GM12873 (cell line): ENCODE data around the gene CYP3A4.

ENCODE experiments used
- TF ChIP-seq, protein P1 (sequence below): IDR thresholded peaks from 2 replicates; pipeline ENCODE4 v1.5.1; 2012; ENCODE audit warnings: low read depth, mild to moderate bottlenecking, moderate library complexity, low read length, control low read depth; ENCODE audit not compliant: insufficient read depth; ENCODE audit errors: missing control alignments

CYP3A4 gene

DNA sequence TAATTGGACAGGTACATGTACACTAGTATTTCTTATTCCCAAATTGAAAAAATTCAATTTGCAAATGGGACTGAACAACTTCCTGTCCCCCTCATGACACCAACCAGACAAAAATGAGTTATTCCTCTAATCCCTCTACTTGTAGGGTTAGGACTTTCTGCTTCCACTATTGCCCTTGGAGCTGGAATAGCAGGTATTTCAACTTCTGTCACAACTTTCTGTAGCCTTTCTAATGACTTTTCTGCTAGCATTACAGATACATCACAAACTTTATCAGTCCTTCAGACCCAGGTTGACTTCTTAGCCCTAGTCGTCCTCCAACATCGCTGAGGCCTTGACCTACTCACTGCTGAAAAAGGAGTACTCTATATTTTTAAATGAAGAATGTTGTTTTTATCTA lies 55.4 kb downstream of the CYP3A4 start:
- TF ChIP-seq, protein P1, sequence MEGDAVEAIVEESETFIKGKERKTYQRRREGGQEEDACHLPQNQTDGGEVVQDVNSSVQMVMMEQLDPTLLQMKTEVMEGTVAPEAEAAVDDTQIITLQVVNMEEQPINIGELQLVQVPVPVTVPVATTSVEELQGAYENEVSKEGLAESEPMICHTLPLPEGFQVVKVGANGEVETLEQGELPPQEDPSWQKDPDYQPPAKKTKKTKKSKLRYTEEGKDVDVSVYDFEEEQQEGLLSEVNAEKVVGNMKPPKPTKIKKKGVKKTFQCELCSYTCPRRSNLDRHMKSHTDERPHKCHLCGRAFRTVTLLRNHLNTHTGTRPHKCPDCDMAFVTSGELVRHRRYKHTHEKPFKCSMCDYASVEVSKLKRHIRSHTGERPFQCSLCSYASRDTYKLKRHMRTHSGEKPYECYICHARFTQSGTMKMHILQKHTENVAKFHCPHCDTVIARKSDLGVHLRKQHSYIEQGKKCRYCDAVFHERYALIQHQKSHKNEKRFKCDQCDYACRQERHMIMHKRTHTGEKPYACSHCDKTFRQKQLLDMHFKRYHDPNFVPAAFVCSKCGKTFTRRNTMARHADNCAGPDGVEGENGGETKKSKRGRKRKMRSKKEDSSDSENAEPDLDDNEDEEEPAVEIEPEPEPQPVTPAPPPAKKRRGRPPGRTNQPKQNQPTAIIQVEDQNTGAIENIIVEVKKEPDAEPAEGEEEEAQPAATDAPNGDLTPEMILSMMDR = no peak

DNA sequence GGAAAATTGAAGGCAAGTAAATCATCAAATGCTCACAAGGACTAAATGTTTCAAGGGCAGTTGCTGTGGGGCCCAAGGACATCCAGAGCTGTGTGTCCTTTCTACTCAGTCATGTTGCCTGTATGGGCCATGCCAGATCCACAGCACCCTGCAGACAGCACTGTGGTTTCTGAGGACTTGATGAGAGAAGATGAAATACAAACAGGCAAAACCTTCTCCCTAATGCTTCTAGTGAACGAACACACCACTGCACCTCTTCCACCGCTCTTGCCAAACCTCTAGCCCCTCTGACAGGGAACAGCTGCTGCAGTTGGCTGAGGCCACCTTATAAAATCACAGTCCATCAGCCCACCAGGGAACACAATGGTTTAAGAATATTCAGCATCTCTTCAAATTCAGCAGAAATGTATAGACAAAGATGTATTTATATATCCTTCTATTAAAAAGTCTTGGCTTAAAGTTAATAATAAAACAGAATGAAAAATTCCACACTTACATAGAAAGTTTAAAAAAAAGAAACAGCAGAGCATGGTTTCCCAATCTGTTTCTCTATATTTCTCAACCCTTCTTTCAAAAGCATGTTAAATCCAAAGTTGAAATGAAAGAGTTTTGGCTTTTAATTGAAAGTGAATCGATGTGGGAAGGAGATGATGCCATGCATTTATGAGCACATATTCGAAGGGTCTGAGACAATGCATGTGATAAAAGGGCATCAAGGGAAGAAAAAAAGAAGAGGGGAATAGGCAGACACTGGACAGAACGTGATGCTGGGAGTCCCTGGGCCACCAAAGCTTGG lies 63.0 kb downstream of the CYP3A4 start:
- TF ChIP-seq, protein P1 = no peak

DNA sequence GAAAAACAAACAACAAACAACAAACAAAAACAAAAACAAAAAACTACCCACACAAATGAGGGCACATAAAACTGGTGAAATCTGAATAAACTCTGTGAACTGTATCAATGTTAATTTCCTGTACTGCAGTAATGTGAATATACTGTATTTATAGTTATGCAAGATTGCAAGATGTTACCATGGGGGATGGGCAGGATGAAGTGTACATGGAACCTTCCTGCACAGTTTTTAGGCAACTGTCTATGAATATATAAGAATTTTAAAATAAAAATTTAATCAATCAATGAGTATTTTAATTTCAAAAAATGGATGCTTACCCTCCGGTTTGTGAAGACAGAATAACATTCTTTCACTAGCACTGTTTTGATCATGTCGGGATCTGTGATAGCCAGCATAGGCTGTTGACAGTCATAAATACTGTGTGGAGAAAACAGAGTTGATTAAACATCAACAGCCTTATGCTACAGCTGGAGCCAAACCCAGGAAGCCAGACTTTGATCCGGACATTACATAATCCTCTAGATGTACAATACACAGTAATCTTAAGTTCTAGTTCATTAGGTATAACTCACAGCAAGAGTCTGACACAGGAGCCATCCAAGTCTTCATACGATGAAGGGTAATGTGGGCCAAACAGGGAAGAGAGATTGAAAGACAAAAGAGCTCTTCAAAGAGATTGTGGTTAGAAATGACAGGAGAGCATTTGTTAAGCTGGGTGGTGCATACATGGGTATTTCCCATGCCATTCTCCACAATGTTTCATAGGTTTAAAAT lies 63.8 kb downstream of the CYP3A4 start:
- TF ChIP-seq, protein P1 = no peak

DNA sequence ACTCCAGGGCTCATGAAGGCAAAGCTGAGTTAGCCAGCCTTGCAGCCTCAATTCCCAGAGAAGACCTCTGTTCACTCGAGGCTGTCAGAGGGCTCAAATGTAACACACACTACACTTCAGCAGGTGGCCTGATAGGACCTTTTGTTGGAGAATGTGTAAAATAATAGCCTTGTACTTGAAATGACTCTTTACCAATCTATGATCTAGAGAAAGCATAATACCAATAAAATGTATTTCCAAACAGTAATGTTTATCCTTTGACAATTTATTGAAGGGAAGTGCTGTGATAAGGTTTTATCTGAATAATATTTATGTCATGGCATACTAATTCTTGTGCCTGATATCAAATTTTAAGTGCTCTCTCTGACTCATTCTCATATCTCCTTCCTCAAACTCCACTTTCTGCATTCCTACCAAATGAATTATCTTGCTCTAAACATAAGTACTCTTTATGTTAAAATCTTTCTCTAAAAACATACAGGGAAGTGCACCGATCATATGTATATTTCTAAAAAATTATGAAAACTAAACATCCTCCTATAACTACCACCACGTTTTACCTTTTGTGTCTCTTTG lies 69.9 kb downstream of the CYP3A4 start:
- TF ChIP-seq, protein P1 = no peak

DNA sequence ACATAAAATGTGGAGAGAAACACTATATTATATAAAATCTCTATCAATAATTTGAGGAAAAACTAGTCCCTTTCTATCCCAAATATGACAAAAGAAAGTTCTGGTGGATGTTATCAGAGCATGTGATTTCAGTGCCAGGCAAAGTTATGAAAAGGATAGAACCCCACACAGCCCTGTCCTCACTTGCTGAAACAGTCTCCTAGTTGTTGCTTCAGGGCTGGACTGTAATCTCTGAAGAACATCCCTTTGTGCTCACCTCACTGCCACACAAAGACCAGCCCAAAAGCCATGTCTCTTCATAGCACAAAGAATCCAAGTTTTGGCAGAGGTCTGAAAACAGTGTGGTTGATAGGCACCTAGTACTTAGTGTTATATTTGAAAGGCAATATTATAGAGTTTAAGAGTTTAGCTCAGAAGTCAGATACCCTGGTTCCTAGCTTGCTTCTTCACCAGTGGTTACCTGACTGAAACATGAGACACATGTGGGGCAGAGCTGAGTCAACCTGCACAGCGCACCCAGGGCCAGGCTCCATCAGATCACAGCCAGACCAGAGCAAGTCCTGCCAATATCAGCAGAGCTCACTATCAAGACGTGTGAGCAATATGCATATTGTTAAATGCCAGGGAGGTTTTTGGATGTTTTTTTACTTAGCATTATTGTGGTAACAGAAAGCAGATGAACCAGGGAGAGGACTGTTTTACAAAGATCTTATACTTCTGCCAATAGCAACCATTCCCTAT lies 74.0 kb downstream of the CYP3A4 start:
- TF ChIP-seq, protein P1 = no peak

DNA sequence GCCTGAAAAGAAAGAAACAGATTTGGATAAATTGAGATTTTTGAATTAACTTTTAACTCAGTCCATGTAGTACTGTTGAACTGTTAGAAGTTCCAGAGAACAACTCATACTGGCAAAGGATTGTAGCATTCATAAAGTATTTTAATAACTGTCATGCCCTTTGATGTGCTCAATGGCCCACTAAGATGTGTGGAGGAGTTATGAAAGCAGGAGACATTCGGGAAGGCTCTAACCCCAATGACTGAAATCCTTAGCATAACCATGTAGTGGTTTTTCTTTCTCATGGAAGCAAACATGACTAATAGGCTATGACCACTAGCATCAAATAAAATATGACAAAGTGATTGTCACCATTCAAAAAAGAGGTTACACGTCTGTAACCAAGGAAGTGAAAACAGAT lies 74.7 kb downstream of the CYP3A4 start:
- TF ChIP-seq, protein P1 = no peak
